ENCODE results near the gene IQCH.
"Not testable (repeated sequence)": the region's sequence is repeated elsewhere in the genome, so short reads cannot be mapped to it uniquely, and the experiment has no call there.

Gene IQCH

GRCh38 chr15:67358391-67358790 lies 103.8 kb downstream of the IQCH start:
- no peak for DNase-seq (ENCODE audit: low read depth in 1 of 2, low spot score in 1 of 2)

- no peak for DNase-seq (ENCODE audit: low read depth in 1 of 2, low spot score in 1 of 2)
Observed at GRCh38 chr15:67358812-67359211, 104.2 kb downstream of the IQCH start.

GRCh38 chr15:67359431-67360079 lies 105.0 kb downstream of the IQCH start:
- no peak for DNase-seq (ENCODE audit: low read depth in 1 of 2, low spot score in 1 of 2)

- no peak for DNase-seq (ENCODE audit: low read depth in 1 of 2, low spot score in 1 of 2)
Observed at GRCh38 chr15:67361100-67361499, 106.5 kb downstream of the IQCH start.

GRCh38 chr15:67363712-67364111 lies 109.1 kb downstream of the IQCH start:
- DNase-seq (ENCODE audit: low read depth in 1 of 2, low spot score in 1 of 2), result not testable (repeated sequence)

- DNase-seq (ENCODE audit: low read depth in 1 of 2, low spot score in 1 of 2), result no peak
Observed at GRCh38 chr15:67365994-67366393, 111.4 kb downstream of the IQCH start.

- no peak for DNase-seq (ENCODE audit: low read depth in 1 of 2, low spot score in 1 of 2)
Observed at GRCh38 chr15:67366904-67367303, 112.3 kb downstream of the IQCH start.

- DNase-seq (ENCODE audit: low read depth in 1 of 2, low spot score in 1 of 2), result no peak
Observed at GRCh38 chr15:67369359-67369998, 114.9 kb downstream of the IQCH start.

- DNase-seq (ENCODE audit: low read depth in 1 of 2, low spot score in 1 of 2), result no peak
Observed at GRCh38 chr15:67370206-67370954, 115.8 kb downstream of the IQCH start.

- DNase-seq (ENCODE audit: low read depth in 1 of 2, low spot score in 1 of 2), result no peak
Observed at GRCh38 chr15:67372543-67372942, 118.0 kb downstream of the IQCH start.

GRCh38 chr15:67372986-67373675 lies 118.5 kb downstream of the IQCH start:
- DNase-seq (ENCODE audit: low read depth in 1 of 2, low spot score in 1 of 2), result no peak

GRCh38 chr15:67373971-67374370 lies 119.4 kb downstream of the IQCH start:
- DNase-seq (ENCODE audit: low read depth in 1 of 2, low spot score in 1 of 2), result no peak

GRCh38 chr15:67379530-67379929 lies 124.9 kb downstream of the IQCH start:
- DNase-seq (ENCODE audit: low read depth in 1 of 2, low spot score in 1 of 2), result no peak

GRCh38 chr15:67380921-67381320 lies 126.3 kb downstream of the IQCH start:
- DNase-seq (ENCODE audit: low read depth in 1 of 2, low spot score in 1 of 2), result no peak

GRCh38 chr15:67381416-67382045 lies 126.9 kb downstream of the IQCH start:
- DNase-seq (ENCODE audit: low read depth in 1 of 2, low spot score in 1 of 2), result no peak

GRCh38 chr15:67382723-67383122 lies 128.1 kb downstream of the IQCH start:
- no peak for DNase-seq (ENCODE audit: low read depth in 1 of 2, low spot score in 1 of 2)

GRCh38 chr15:67383899-67384298 lies 129.3 kb downstream of the IQCH start:
- no peak for DNase-seq (ENCODE audit: low read depth in 1 of 2, low spot score in 1 of 2)

- DNase-seq (ENCODE audit: low read depth in 1 of 2, low spot score in 1 of 2), result no peak
Observed at GRCh38 chr15:67384761-67385160, 130.2 kb downstream of the IQCH start.

GRCh38 chr15:67385971-67386370 lies 131.4 kb downstream of the IQCH start:
- DNase-seq (ENCODE audit: low read depth in 1 of 2, low spot score in 1 of 2), result no peak

- DNase-seq (ENCODE audit: low read depth in 1 of 2, low spot score in 1 of 2), result no peak
Observed at GRCh38 chr15:67386947-67387346, 132.4 kb downstream of the IQCH start.

GRCh38 chr15:67389975-67390374 lies 135.4 kb downstream of the IQCH start:
- no peak for DNase-seq (ENCODE audit: low read depth in 1 of 2, low spot score in 1 of 2)
